NK-92 (cell line): ENCODE data around the gene ATL2.
"Not testable (repeated sequence)": the region's sequence is repeated elsewhere in the genome, so short reads cannot be mapped to it uniquely, and the experiment has no call there.

Source experiments
- DNase-seq: peaks from one replicate; lab custom pipeline; 2025; ENCODE audit not compliant: unreplicated experiment; lab: John Stamatoyannopoulos, UW

ATL2 gene

DNA sequence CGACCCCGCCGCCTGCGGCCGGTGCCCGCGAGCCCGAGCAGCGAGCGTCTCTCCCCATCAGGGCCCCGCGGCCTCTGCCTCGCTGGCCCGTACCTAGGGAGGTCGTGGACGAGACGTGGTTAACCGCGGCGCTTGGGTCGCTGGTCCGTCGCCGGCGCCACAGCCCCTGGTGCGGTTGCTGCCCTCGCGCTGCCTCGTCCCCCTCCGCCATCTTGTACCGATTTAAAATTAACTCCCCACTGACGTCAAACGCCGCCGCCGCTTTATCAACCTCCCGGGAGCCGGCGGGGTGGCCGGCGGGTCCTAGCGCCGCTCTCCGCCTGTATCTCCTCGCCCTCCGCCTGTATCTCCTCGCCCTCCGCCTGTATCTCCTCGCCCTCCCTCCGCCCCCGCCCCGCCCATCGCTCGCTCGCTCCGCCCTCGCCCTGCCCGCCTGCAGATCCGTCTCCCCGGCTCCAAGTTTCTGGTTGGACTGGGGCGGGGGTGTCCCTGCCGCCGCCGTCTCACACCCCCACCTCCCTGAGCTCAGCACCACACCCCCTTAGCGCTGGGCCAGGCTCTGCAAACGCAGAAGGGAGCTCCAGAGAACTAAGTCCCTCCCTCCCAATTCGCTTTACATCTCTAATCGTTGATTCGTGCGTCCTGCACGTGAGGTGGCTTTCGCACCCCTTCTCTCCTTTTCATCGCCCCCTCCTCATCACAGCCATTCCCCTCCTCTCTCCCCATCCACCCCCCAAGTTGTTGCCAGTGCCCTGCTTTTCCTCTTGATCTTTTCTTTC is at the start of gene ATL2:
ATL2 (minus strand) TSS at position 224 of the 779 bp plus-strand sequence; CDS start at position 211, 13 bp downstream.
- peak; percentile 55 for DNase-seq

DNA sequence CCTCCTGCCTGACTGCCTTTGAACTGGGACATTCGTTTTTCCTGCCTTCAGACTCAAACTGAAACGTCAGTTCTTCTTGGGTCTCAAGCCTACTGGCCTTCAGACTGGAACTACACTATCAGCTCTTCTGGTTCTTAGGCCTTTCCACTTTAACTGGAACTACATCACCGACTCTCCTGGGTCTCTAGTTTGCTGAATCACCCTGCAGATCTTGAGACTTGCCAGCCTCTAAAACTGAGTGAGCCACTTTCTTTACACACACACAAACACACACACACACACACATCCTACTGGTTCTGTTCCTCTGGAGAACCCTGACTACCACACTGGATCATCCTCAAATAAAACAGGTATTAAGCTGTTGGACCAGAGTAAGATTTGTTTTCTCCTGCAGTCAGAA is 46.7 kb upstream of the ATL2 start:
- no peak for DNase-seq

DNA sequence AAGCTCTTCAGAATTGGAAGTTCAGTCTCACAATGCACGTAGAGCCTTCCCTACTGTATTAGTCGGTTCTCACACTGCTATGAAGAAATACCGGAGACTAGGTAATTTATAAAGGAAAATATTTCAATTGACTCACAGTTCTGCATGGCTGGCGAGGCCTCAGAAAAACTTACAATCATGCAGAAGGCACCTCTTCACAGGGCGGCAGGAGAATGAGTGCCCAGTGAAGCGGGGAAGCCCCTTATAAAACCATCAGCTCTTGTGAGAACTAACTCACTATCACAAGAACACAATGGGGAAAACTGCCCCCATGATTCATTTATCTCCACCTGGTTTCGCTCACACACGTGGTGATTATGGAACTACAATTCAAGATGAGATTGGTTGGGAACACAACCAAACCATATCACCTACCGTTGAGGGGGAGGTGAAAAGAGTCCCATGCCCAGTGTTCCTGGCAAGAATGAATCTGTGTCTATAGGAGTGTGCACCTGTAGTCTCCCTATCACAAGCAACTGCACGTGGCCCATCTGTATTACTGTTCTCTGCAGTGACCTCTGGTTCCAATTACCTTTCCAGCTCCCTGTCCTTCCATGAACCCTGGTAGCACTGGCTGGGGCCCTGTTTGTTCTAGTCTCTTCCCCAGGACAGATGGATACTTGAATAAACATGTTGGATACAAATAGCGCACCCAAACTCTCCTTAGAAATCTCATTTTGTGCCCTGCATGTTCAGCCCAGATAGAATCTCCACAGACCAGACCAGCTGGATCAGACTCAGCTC is 44.4 kb upstream of the ATL2 start:
- DNase-seq: no peak

DNA sequence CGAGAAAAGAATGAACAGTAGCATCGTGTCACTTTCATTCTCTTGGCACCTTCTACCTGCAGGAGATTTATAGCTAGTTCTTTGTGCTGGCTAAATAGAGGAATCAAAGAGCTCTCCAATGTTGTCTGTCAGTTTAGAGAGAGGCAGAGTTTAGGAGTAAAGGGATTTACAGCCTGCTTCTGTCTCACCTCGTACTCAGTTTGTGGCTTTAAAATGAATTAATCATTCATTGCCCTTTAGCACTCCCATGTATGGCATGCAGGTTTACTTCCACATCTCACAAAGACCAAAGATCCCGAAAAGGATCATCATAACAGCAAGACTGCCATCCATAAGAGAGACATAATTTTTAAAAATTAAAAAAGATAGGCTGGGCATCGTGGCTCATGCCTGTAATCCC is 42.4 kb upstream of the ATL2 start:
- DNase-seq: no peak

DNA sequence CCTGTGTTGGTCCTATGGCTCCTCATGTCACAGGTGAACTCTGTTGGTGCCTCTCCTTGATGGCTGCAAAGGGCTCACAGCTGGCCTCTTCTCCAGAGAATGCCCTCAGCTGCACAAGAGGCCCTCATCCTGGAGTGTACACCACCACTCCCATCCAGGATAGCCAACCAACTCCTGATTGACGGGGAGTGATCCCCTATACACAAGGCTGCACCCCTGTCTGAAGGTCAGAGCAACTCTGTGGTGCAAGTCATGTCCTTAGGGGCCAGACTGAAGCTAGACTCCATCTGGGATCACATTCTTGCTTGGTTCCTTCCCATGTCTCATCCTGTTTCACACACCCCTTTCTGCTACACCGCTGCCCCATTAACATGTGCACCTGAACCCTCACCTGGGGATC is 41.7 kb upstream of the ATL2 start:
- DNase-seq: no peak

DNA sequence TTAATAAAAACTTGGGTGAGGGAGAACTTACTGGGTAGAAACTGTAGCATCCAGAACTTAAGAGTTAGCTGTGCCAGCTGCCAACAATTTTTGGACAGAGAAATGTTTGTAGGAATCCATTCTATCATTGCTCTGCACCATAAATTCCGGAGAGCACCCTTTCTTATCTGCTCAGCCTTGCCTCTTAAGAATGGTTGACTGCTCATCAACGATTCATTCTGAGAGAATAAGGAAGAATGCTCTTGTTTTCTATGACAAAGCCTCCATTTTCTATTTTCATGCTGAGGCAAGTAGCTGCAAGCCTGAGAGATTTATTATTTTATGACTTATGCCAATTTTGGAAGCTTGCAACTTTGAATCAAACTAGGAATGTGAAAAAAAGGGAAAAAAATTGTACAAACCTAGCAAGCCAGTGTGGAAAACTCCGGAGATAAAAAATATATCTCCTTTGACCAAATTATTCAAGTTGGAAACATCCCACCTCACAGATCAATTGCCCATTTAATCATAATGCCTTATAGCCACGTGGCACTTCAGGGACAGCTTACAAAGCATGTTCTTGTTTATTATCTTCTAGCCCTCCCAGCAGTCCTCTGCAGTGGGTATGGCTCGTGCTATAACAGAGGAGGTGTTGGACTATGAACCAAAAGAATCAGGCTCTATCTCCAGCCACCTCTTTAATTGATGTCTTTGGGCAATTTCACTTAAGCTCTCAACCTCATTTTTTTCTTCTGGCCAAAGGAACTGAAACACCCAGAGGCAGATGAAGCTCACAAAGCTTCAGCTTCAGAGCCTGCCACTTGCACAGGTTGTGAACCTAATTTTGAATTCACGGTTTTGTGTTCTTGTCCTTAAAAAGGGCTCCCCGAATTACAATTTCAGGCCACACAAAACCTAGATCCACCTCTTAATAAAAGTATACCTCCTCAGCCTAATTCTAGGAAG is 40.9 kb upstream of the ATL2 start:
- DNase-seq: no peak

DNA sequence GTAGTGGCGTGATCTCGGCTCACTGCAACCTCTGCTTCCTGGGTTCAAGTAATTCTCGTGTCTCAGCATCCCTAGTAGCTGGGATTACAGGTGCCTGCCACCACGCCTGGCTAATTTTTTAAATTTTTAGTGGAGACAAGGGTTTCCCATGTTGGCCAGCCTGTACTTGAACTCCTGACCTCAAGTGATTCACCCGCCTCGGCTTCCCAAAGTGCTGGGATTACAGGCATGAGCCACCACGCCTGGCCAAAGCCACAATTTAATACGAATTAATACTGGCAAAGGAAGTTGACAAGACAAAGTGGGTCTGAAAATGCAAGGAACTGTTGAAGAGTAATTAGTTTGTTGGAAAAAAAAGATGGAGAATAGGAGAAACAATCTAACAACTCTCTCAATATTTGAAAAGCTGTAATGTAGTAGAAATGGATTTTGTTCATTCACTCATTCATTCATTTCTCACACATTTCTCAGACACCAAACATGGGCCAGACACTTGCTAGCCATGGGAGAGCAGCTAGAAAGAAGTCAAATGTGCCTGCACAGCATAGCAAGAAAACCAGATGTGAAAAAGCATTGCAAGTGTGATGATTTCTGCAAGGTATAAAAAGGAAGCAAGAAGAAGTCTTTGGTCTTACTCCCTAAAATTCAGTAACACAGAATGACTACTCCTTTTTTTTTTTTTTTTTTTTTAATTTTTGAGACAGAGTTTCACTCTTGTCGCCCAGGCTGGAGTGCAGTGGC is 39.4 kb upstream of the ATL2 start:
- no peak for DNase-seq

DNA sequence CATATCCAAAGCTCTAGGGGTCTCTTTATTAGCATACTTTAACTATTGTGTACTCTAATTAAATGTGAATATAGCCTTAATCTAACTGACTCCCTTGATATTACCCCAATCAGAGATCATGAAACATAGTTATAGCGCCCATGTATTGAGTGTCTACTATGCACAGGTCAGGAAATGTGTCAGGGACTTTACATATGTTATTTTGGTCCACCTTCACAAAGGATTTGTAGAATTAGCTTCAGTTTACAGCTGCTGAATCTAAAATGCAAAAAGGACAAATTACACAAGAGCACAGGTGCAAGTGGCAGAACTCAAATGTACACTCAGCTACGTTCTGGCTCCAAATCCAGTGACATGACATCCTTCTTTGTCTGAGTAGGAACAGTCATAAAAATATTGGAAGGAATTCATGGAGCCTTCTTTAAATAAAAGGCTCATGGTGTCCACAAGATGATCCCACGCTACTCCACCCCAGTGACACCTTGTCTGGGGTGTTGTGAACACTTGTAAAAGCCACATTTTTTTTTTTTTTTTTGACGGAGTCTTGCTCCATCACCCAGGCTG is 38.7 kb upstream of the ATL2 start:
- no peak for DNase-seq

DNA sequence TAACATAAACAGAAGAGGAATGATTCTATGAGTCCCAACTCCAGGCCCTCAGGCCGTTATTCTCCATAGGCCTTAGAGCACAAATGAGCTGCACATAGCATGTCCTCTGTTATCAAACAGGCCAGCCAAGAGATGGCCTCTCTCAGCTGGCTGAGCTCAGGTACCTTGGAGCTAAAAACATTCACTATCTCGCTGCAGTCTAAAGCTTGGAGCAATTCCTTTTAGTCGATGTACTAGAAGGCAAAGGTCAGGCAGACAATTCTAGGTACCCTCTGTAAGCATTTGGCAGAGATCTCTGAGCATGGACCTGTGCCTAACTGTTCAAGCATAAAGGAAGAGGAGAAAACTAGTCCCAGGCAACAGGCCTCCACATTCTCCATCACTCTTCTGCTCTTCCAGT is 38.0 kb upstream of the ATL2 start:
- DNase-seq: no peak

DNA sequence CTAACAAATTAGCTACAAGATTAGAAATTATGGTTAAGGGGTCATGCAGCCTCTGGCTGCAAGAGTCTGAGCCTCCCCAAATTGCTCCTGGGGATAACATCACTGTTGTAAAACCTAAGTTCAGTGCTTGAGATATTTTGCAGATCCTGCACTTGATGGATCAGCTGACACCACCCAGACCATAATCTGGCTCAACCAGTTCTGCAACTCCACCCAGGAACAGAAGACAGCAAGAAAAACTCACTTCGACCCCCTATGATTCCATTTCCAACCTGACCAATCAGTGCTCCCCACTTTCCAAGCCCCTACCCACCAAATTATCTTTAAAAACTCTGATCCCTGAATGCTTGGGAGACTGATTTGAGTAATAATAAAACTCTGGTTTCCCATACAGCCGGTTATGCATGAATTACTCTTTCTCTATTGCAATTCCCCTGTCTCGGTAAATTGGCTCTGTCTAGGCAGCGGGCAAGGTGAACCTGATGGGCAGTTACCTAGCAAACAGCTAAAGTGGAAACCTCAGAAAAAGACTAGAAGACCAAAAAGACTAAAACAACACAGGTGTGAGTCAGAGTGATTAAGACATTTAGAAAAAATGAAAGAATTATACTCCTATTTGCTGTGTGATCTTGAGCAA is 35.3 kb upstream of the ATL2 start:
- DNase-seq: not testable (repeated sequence)

DNA sequence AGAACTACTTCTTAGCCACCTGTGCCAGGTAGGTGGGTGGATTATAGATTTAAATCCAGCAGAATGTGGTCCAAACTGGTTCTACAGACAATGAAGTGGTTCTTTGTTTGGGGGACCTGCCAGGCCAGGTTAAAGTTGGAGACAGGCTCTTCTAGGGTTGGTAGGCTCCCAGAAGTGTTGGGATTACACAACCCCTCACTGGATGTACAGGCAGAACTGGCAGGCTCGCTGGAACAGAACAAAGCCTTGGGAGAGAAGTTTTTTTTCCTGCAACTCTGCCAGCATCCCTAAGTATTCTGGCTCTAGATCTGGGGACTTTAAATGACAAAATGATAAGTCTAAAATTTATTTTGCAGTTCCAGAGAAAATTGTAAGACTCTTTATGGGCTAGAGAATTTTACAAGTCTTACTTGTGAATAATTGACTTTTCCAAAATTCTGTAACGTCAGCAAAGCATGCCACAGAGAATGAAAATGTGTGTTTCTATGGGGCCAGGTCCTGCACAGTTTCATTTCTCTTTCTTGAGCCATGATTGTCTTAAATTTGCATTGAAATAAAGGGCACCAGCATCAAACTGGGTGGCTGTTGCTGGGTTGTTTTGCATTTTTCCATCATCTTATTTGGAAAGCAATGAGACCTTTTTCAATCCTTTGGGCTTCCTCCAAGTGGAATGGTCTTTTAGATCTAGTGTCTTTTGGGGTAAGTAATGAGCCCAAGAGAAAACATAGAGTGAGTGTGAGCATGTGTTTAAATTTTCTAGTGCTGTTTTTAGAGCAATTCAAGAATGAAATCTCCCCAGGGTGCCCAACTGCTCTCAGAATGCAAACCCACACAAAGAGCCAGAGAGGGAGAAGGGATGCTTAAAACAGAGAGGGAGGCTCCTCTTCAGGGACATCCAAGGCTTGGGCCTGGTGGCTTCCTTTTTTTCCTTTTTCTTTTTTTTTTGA is 32.4 kb upstream of the ATL2 start:
- DNase-seq: no peak

DNA sequence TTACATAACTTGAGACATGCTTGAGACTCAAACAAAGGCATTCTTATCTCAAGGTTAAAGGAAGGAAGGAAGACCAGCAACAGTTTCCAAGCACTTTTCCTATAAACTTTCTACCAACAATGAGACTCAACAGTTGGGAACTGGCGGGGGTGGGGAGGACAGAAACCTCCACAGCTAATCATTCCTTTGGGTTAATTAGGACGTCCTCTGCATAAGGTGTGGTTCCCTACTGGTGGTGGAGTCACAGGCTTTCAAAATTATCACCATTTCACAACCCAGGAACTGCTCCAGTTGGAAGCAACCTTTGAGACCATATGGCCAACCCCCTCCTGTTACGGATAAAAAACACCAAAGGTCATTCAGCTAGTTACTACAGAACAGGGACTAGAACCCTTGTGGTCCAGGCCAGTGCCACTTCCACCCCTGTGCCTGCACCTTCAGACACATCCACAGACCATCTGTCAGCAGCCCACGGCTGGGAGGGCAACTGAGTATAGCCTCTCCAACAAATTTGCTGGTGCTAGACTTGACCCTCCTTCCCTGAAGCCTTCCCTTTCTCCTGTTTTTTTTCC is 30.1 kb upstream of the ATL2 start:
- no peak for DNase-seq

DNA sequence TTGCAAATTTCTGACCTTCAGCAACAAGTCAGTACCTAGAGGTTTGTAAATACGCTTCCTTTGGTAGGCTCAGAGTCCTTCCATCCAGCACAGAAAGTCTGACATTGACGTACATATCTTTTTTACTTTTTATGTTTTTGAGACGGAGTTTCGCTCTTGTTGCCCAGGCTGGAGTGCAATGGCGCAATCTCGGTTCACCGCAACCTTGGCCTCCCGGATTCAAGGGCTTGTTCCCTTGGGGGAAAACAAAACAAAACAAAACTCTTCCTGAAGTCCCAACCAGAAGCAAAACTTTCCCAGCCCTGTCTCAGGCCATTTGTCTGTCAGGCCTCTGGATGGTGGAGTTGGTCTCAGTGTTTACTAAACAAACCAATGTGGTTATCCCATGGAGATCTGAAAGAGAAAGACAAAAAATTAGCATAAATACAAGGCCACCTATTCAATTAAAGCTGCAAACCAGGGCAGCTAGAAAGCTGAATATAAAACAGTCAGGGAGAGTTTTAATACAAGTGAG is 29.6 kb upstream of the ATL2 start:
- DNase-seq: no peak

DNA sequence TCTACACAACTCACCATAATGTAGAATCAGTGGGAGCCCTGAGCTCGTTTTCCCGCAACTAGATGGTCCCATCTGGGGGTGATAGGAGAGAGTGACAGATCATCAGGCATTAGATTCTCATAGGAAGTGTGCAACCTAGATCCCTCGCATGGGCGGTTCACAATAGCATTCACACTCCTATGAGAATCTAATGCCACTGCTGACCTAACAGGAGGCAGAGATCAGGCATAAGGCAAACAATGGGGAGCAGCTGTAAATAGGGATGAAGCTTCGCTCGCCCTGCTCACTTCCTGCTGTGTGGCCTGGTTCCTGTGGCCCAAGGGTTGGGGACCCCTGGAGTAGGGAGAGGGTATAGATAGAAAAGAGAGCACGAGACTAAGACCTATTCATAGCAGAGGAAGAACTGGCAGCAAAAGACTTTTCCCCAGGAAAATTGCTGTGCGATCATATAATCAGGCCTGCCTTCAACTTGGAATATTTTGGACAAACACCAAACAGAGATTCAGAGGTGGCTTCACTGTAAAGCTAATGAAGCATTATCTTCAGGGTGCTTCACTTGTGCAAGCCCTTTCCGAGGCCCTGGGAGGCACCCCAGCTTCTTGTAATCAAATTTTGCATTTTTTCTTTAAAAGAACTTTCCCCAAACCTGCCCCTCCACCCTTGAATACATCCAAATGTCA is 29.0 kb upstream of the ATL2 start:
- DNase-seq: no peak

DNA sequence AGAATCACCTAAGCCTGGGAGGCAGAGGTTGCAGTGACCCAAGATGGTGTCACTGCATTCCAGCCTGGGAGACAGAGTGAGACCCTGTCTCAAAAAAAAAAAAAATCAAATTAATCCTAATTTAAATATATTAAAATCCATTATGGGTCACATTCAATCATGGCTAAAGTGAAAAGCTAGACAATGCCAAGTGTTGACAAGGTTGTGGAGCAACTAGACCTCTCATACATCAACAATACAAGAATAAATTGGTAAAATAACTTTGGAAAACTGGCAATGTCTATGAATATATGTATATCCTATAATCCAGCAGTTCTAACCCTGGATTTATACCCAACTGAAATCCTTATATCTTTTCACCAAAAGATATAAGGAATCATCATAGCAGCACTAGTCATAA is 23.4 kb upstream of the ATL2 start:
- no peak for DNase-seq

DNA sequence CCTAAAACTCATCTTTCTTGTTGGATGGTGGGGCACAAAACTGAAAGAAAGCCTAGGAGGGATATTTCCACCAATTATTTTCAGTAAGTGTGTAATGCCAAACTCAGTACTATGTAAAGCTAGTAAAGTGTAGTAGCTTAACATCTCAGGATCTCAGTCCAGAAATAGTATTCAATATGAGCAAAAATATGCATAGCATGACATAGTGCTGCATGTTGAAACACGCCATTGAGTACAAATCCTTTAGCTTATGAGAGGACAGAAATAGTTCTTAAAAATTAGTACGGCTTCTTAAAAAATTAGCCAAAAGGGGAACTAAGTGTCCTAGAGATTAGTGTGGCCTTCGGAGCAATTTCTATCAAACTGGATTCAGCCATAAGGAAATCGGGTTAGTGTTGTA is 21.7 kb upstream of the ATL2 start:
- no peak for DNase-seq

DNA sequence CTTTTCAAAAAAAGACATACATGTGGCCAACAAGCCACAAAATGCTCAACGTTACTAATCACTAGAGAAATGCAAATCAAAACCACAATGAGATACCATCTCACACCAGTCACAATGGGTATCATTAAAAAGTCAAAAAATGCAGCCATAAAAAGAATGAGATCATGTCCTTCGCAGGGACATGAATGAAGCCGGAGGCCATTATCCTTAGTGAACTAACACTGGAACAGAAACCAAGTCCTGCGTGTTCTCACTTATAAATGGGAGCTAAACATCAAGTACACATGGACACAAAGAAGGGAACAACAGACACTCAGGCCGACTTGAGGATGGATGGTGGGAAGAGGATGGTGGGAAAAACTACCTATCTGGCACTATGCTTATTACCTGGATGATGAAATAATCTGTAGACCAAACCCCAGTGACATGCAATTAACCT is 17.8 kb upstream of the ATL2 start:
- no peak for DNase-seq

DNA sequence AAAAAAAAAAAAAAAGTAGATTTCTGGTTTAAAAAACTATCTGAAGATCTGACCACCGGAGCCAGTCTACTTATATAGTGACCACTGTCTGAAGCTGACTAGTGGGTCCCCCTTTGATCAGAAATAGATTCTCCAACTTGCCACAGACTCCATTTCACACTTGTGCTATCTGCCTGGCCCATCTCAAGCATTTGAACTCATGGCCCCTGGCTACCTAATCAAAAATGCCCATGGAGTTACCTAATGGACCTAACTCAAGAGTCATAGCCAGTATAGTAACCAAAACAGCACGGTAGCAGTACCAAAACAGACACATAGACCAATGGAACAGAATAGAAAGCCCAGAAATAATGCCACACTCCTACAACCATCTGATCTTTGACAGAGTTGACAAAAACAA is 17.0 kb upstream of the ATL2 start:
- DNase-seq: no peak
